ENCODE results near the gene SP140.

Gene SP140

DNA sequence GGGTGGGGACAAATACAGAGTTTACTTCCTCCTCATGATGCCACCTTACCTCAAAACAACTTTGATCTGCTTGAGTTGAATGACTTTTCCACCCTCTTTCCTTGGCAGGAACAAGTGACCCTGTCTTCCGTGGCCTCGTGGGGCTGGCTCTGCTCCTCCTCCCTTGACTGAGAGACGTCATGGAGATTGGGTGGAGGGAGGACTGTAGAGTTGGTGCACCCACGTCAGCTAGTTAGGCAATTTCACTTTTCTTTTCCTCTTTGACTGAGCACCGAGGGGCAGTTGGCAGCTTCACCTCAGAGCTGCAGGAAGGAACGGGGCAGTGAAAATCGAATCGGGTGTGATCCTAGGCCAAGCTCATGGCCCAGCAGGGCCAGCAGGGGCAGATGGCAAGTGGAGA lies at the start of gene SP140:
Gene SP140, plus strand, starts transcription at position 251 of the 400 bp plus-strand sequence. Its CDS starts 109 bp downstream, at position 360.
- DNase-seq: no peak

DNA sequence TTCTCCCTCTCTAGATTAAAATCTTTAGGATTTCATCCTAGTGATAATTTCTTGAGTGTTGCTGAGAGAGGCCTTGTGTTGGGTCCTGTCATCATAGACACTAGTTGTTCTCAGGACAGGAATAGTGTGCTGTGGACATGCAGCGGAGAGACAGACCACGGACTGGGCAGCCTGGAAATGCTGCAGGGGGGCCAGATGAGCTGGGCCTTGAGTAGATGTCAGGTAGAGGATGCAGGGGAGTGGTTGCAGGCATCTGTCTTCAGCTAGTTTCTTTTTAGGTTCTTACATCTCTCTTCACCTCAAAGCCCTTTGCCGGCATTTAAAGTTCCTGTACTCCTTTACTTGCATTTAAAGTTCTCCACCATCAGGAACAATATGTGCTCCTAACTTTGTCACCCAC lies 48.5 kb upstream of the SP140 start:
- no peak for DNase-seq

DNA sequence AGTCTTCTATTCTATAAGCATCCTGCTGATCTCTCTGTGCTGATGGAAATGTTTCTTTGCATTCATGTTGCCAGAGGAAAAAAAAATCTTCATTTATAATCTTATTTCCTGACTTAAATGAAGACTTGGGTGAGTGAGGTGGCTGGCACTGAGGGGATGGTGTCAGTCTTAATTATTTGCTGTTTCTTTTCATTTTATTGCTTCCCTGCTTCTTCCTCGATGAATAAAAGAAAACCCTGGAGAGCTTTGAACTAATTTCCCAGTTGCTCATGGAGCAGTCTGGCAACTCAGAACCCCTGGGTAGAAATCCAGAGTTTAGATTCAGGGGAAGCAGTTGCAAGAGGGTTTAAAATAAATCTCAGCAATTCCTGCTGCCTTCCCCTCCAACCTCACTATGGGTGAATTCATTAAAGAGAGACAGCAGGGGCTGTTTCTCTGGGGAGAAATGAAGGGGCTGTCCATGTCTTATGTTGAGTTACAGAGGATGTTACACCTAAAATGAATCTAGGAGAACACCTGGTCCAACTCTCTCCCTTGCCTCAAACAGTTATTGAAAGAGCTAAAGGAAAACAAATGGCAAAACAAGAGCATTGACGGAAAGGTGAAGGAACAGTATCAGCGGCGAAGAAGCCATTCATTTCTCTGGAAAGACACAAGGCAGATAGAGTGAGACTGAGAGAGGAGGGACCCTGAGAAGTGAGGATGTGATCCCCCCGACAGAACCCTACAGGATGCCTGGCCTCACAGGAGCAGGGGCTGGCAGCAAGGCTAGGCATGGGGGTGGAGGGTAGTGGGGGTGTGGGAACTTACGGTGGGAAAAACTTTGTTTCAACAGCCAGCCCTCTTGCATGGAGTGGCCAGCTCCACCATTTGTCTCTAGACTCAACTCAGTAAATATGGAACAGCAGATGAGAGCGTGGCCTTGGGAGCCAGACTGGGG lies 46.7 kb upstream of the SP140 start:
- DNase-seq: no peak

DNA sequence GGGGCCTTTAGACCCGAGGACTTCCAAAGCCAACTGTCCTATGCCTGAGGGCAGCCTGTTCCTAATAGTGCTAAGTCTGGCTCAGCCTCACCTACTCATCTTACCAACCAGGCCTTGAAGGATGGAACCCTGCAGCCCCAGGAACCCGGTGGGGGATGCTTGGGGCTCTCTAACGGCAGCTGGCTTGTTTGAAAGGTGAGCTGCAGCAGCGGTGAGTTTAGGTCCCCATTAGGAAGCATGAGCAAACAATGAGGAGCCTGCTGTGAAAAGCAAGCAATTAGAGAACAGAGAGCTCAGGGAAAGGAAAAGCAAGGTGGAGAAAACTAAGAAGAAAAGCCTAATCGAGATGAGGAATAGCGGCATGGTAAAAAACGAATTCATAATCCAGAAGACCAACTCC lies 45.6 kb upstream of the SP140 start:
- DNase-seq: no peak

DNA sequence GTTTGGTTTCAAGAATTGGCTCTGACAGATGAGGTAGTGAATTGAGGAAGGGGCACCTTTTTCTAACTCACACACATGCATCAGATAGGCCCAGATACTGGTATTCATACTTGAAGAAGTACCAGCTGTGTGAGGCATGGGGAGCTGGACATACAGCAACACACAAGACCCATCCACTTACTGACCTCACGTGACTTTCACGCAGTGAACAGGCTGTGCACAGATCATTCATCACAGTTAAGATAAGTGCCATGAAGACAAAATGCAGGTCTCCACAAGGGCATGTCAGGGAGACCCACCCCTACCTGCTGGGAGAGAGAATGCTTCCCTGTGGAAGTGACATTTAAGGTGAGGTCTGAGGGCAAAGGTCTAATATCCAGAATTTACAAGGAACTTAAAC lies 44.3 kb upstream of the SP140 start:
- no peak for DNase-seq

DNA sequence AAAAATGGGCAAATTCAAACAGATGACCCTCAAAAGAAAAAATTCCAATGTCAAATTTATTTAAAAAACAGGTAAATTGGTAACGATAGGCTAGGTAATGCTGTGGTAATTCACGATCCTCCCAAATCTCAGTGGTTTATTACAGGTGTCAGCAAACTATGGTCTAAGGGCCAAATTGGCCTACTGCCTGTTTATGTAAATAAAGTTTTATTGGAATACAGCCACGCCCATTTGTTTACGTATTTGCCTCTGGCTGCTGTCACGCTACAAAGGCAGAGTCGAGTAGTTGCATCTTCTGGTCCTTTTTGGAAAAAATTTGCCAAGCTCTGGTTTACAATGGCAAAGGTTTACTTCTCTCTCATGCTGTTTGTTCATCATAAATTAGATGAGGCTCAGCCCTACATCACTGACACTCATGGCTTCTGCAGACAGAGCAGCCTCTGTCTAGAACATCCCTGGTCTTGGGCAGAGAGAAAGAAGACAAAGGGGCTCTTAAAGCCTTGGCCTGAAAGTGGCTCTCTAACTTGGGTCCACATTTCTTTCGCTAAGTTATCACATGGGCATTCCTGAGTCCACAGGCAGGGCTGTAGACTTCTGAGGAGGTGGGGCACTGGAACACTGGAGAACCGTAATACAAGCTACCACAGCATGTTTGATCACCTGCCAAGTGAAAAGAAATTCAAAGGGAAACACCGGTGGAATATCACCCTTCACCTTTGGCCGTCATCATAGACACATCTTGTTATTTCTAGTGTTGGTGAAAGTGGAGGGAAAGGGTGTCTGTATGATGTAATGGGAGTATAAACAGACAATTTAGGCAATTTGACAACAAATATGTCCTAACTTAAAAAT lies 40.6 kb upstream of the SP140 start:
- DNase-seq: no peak

DNA sequence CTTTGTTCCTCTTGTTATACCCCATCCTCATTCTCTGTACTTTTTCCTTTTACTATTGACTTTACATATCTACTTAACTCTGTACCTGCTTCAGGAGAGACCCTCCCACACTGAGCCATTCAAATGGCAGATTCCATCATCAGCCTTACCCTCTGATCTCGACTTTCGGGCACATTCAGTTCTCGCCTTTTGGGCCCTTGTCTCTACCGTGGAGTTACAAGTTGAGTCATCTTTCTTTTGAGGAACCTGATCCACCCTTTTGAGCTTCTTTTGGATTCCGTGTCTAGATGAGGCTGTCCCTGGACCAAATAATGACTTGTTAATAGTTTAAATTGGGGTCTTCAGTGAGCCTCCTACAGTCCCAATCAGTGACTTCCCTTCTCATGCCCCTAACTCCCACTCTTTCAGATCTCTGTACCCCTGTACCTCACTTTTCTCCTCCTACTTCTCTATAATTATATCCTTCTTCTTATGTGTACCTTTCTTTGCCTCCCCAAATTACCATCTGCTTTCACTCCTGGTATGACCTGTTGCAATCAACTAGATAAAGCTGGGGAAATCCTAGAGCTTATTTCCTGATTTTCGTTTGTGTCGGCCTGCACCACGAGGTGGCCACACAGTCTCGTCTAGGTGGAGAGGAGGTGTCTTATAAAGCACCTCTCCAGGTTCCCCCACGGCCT lies 23.0 kb upstream of the SP140 start:
- DNase-seq: no peak

DNA sequence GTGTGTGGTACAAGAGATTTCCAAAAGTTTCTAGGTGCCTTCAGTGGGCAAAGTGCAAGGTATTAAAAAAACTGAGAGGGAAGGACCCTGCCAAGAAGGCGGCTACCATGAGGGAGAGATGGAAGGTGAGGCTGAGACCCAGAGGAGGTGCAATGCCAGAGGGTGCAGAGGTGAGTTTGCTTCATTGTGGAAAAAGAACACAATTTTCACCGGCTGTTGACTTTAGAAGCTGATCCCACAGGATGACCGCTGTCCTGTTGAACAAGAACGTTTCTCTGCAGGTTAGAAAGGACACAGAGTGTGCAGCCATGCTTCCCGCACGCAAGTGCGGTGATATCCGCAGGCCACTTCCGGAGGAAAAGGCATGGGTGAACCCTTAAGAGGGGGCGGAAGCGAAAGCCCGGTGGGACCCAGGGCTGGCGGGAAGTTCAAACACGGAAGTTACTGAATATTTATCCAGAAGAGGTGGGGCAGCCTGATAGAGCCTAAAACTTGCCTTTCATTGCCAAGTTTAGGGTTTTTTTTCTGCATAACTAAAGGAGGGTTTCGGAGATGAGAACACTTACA lies 22.3 kb upstream of the SP140 start:
- peak; percentile 60 for DNase-seq

DNA sequence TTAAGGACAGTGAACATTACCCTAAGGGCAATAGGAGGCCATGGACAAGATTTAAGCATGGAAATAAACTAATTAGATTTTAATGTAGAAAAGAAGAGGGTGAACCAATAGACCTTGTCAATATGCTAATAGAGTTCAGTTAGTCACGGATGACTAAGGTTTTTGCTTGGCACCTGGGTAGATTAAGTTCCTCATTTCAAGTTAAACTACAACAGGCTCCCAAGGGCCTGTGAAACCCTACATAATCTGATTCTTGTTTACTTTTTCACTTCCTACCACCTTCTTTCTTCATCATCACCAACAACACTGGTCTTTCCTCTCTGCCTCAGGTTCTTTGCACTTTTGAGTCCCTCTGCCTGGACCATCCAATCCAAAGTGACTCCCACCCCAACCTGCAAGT lies 20.5 kb upstream of the SP140 start:
- DNase-seq: peak; percentile 37

DNA sequence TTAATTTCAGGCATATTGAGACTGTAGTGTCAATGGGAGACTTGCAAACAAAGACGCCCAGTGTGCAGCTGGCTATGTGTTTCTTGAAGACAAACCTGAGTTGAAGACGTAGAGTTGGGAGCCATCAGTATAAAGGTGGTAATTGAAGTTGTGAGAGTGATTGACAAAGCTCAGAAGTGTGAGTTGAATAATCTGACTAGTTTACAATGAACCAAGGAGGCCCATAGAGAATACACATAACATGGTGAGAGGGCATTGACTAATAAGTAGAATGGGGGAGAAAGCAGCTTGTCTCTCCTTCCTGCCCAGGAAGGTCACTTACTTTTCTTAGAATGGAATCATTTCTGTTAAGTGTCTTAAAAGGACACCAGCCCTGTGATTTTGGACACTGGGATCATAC lies 19.8 kb upstream of the SP140 start:
- DNase-seq: no peak

DNA sequence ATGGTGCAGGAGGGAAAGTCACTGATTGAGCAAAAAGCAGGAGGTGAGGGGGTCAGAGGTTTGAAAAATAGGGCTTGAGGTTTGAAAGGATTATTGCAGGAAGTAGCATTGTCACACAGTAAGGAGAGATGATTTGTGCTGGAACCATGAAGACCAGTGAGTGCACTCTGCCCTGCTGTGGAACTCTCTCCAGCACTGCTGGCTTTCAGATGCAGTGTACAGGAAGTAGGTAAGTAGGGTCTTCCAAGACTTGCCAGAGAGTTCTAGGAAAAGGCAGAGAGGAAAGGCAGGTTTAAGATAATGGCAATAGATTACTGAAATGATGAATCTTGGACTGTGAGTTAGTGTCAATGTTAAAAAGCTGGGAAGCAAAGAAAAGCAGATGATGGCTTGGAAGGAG lies 17.0 kb upstream of the SP140 start:
- DNase-seq: peak; percentile 32

DNA sequence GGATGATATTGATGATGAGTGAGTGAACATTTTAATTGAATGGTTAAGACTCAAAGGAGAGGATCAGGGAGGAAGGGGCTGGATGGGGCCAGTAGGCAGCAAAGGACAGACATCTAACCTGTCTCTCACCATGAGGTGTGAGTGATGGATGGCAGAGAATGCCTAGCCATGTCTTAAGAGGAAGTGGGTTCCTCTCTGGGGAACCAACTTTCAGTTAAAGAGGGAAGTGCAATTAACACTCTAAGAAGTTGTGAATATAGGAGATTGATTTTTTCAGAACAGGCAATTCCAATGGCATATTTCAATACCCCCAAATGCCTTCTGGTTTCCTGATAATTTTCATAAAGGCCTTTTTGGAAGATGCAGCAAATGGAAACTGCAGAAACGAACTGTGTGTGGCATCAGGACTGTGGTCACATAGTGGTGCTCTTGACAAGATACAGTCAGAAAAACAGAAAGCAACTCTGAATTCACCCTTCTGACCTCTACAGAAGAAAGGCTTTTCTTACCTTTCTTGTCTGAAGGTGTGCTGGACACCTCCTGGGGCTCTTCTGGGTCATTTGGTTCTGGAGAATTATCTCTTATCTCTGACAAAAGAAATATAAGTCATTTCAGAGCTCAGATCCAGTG lies 16.0 kb upstream of the SP140 start:
- DNase-seq: peak; percentile 87

DNA sequence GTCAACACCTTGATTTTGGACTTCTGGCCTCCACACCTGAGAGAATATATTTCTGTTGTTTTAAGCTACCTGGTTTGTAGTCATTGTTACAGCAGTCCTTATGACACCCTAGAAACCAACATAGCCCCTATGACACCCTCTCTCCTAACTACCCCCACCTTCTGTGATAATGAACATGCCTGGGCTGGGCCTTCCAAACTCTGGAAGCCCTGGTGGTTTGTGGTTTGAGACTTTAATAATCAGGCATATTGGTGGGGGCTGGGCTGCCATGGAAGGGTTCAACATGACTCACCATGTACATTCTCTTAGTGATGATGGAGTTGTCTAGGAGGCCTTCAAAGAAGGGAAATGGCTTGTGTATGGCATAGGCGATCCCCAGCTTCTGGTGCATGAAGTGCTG lies 9.0 kb upstream of the SP140 start:
- DNase-seq: peak; percentile 34

DNA sequence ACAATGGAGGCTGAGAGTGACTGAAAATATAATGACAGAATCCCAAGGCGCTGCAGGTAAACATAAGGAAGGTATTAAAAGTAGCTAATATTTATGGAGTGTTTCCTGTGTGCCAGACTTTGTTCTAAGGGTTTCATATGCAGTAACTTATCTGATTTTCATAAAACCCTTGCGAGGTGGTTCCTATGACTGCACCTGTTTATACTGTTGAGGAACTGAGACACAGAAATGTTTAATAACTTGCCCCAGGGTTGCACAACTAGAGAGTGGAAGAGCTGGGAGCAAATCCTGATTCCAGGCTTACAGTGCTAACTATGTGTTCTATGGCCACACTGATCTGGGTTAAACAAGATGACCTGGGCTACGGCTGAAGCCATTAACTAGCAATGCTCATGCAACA lies 8.1 kb upstream of the SP140 start:
- no peak for DNase-seq

DNA sequence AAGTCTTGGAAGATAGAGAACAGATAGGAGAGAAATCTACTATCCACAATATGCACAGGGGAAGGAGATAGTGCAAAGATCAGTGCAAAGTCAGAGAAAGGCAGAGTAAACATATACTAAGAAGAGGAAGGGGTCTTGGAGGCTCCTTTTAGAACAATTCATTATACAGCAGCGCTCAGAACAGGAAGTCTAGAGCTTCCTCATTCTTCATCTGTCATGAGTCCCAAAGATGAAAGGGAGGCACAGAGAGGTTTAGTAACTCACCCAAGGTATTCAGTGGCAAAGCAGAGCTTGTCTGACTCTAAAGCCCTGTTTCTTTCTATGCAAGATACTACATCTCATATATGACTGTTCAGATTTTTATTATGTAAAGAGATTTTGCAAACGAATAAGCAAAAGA lies 7.1 kb upstream of the SP140 start:
- DNase-seq: peak; percentile 79

DNA sequence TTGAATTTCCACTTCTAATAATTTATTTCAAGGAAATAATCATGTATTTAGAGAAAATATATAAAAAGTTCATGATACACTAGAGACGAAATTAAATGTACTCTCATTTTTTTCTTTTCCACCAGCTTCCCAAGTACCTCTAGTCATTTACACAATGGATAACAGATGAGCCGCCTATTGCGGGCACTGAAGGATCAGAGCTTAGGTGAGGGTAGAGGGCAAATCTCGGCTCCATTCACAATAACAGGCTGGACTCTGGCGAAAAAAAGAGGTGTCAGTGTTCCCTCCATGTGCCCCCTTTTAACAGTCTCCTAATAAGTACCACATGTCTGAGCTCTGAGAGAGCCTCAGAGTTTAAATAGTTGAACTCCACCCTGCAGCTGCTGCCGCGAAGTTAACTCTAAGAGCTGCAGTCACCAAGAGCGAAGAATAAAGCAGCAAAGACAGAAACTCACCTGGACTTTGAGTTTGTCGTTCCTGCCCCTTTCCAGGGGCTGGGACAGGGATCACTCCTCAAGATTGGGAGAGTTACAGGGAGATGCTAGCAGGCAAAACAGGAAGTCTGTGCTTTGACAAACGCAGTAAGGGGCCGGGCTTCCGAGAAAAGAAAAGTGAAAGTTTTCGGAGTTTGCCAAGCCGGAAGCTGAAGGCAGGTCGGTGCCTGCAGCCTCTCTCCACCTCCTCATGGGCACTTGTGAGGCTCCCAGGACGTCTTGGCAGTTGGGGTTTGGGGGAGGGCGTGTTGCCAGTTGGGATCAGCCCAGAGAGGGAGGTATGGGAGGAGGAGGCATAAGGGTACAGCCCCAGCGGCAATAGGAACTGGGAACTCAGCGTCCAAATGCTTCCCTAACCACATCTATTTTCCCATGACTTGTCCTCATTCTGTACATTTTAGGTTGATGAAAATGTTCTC lies 5.9 kb upstream of the SP140 start, which contains the start of gene SP110:
Gene SP110, minus strand, starts transcription at position 566 of the 913 bp plus-strand sequence. CDS start 3,057 bp downstream, outside the sequence.
- peak; percentile 87 for DNase-seq

DNA sequence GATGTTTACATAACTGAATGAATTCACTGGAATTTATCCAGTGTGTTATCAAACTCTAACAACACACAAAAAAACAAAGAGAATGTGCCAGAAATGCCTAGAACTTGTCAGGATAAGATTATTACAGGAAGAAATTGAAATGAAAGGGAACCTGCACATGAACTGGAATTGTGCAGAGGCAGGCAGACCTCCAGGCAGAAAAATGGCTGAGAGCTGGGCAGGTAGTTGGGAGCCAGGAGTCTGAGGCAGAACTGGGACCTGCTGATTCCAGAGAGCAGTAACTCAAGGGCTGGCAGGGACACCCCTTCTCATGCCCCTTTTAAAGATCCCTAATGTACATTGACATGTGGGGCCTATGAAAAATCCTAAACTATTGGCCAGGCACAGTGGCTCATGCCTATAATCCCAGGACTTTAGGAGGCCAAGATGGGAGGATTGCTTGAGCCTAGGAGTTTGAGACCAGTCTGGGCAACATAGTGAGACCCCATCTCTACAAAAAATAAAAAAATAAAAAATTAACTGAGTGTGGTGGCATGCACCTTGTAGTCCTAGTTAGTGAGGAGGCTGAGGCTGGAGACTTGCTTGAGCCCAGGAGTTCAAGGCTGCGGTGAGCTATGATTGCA lies 5.1 kb upstream of the SP140 start:
- no peak for DNase-seq

DNA sequence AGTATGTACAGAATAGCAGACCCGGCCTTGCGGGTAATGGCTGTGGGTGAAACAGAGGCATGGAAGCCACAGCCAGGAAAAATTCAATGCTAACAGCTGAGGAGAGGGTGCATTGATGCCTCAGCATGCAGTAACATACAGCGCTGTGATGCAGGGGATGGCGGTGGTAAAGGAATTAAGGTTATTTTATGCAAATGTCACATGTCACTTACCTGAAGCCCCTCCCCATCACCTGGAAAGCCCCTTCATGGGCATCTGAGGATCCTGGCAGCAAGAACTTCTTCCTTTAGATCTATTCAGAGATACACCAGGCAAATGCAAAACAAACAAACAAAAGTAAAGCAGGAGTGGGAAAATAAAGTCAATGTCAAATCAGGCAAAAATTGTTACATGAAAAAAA lies 4.0 kb upstream of the SP140 start:
- no peak for DNase-seq

DNA sequence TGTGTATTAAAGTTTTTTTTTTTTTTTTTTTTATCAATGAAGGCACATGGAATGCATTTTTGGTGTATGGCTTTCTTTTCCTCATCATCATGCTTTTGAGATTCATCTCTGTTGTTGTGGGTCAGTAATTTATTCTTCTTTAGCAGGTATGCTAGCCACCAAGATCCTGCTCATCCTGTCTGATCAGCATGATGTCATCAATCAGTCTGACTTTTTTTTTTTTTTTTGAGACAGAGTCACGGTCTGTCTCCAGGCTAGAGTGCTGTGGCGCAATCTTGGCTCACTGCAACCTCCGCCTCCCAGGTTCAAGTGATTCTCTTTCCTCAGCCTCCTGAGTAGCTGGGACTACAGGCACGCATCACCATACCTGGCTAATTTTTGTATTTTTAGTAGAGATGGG lies 2.7 kb upstream of the SP140 start:
- peak; percentile 15 for DNase-seq

DNA sequence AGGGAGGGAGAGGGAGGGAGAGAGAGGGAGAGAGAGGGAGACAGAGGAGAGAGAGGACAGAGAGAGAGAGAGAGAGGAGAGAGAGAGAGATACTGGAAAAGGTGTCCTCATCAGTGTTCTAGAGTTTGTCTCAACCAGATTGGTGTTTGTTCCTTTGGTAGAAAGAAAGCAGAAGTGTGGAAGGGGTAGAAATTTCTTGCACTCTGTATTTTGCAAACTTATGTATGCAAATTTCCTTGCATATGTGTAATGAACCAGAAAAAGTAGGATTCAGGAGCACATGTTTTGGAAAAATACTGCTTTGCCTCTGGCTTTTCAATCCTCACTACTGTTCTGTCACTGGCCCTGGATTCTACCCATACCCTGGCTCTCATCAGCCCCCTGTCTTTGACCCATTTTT lies 1.1 kb upstream of the SP140 start:
- peak; percentile 25 for DNase-seq
